ENCODE data around the gene CAMKMT. TPM values are rescaled to one million over a fixed set of nuclear protein-coding genes. Genes with fewer than 3 reads are reported as not detected.

CAMKMT gene
- total and polyA plus RNA-seq, 2 donors (not counting 1 experiment from before 2014, with no cell fraction given), result 6.2 to 23.3 TPM

GRCh38 chr2:44453259-44453658 lies 91.5 kb downstream of the CAMKMT start:
- DNase-seq (no peak), ATAC-seq (ENCODE audit: low read depth) (no peak)
- CTCF ChIA-PET, result interaction anchor here (0.6 to 1.8 kb wide), 3 partner anchors 26 to 502 kb away, joined by 3 to 8 read pairs (median 6); no protein-coding TSS in a partner anchor
- no peak overlapping the region for H3K4me2 ChIP-seq (replicated peaks; ENCODE audit: low read depth, low read length, poor library complexity, severe bottlenecking)
- no peak overlapping the region for H3K9ac ChIP-seq (ENCODE audit: low read length)
- Mint-ChIP-seq H3K27me3 (no peaks in the 10 kb centered on the region), H3K4me3 (no peak overlapping the region), H3K4me1 (no peaks in the 10 kb centered on the region), H3K9me3 (ENCODE audit: insufficient read depth) (no peaks in the 10 kb centered on the region), H3K27ac (no peak overlapping the region)
- H3K27me3 ChIP-seq (replicated peaks in 1 of 4; ENCODE audit: control extremely low read depth in 1 of 4, control insufficient read depth in 3 of 4, insufficient read depth in 4 of 4, low read length in 3 of 4), result no peaks in the 10 kb centered on the region
- H3K4me1 ChIP-seq (ENCODE audit: control insufficient read depth in 2 of 2, insufficient read depth in 2 of 2, low read length in 2 of 2), result no peaks in the 10 kb centered on the region
- no peaks in the 10 kb centered on the region for H3K9me3 ChIP-seq (ENCODE audit: control extremely low read depth in 1 of 3, control insufficient read depth in 2 of 3, insufficient read depth in 1 of 3, low read length in 2 of 3)
- no peak overlapping the region for H2AFZ ChIP-seq (ENCODE audit: insufficient read depth, low read depth, low read length, poor library complexity, severe bottlenecking)
- no peaks in the 10 kb centered on the region for H3K79me2 ChIP-seq (ENCODE audit: control insufficient read depth, insufficient read depth, low read length)
- H3K36me3 ChIP-seq (replicated peaks in 1 of 2; ENCODE audit: control extremely low read depth in 1 of 2, control insufficient read depth in 1 of 2, extremely low read depth in 1 of 2, insufficient read depth in 2 of 2, low read length in 1 of 2), result no peaks in the 10 kb centered on the region
- no peak overlapping the region for H3K4me3 ChIP-seq (ENCODE audit: control extremely low read depth in 1 of 5, extremely low read depth in 1 of 5, insufficient read depth in 1 of 5, low read depth in 2 of 5, low read length in 4 of 5)
- POLR2A ChIA-PET, result no interaction called here
- no CpG with 5 or more reads among the region's 1 CpG for WGBS (ENCODE audit: insufficient coverage)
- H4K20me1 ChIP-seq (ENCODE audit: control insufficient read depth, insufficient read depth, low read length, poor library complexity, severe bottlenecking), result no peaks in the 10 kb centered on the region
- intact Hi-C loops (cut with micrococcal nuclease), result no loop called here
- no peak for TF ChIP-seq EZH2 (IDR thresholded peaks at IDR 0.05; ENCODE audit: borderline replicate concordance, insufficient read depth, low read depth, low read length, poor library complexity, severe bottlenecking)
- TF ChIP-seq CTCF (IDR thresholded peaks at IDR 0.05), result no peak
- no peak overlapping the region for H3K27ac ChIP-seq (ENCODE audit: low read length in 2 of 2)

GRCh38 chr2:44455877-44456276 lies 94.1 kb downstream of the CAMKMT start:
- CTCF ChIA-PET, result interaction anchor here (1.4 to 1.5 kb wide), 2 partner anchors 19 to 24 kb away, joined by 3 to 4 read pairs; no protein-coding TSS in a partner anchor
- POLR2A ChIA-PET, result no interaction called here

More at GRCh38 chr2:44455877-44456276, 94.1 kb downstream of the CAMKMT start:
- Histone ChIP-seq H3K4me2 (replicated peaks; ENCODE audit: low read depth, low read length, poor library complexity, severe bottlenecking) (no peak overlapping the region), H3K27ac (ENCODE audit: low read length in 2 of 2) (no peak overlapping the region), H3K27me3 (replicated peaks in 1 of 4; ENCODE audit: control extremely low read depth in 1 of 4, control insufficient read depth in 3 of 4, insufficient read depth in 4 of 4, low read length in 3 of 4) (no peaks in the 10 kb centered on the region), H3K36me3 (replicated peaks in 1 of 2; ENCODE audit: control extremely low read depth in 1 of 2, control insufficient read depth in 1 of 2, extremely low read depth in 1 of 2, insufficient read depth in 2 of 2, low read length in 1 of 2) (no peaks in the 10 kb centered on the region), H3K9me3 (ENCODE audit: control extremely low read depth in 1 of 3, control insufficient read depth in 2 of 3, insufficient read depth in 1 of 3, low read length in 2 of 3) (no peaks in the 10 kb centered on the region), H3K9ac (ENCODE audit: low read length) (no peak overlapping the region), H3K4me1 (ENCODE audit: control insufficient read depth in 2 of 2, insufficient read depth in 2 of 2, low read length in 2 of 2) (no peaks in the 10 kb centered on the region), H2AFZ (ENCODE audit: insufficient read depth, low read depth, low read length, poor library complexity, severe bottlenecking) (no peak overlapping the region), H3K79me2 (ENCODE audit: control insufficient read depth, insufficient read depth, low read length) (no peaks in the 10 kb centered on the region), H4K20me1 (ENCODE audit: control insufficient read depth, insufficient read depth, low read length, poor library complexity, severe bottlenecking) (no peaks in the 10 kb centered on the region), H3K4me3 (ENCODE audit: control extremely low read depth in 1 of 5, extremely low read depth in 1 of 5, insufficient read depth in 1 of 5, low read depth in 2 of 5, low read length in 4 of 5) (no peak overlapping the region)
- no peak for TF ChIP-seq CTCF (IDR thresholded peaks at IDR 0.05)
- no peak for TF ChIP-seq EZH2 (IDR thresholded peaks at IDR 0.05; ENCODE audit: borderline replicate concordance, insufficient read depth, low read depth, low read length, poor library complexity, severe bottlenecking)
- no peak overlapping the region for H3K27ac Mint-ChIP-seq
- no peak for DNase-seq
- ATAC-seq (ENCODE audit: low read depth), result no peak
- no peaks in the 10 kb centered on the region for H3K27me3 Mint-ChIP-seq
- H3K9me3 Mint-ChIP-seq (ENCODE audit: insufficient read depth), result no peaks in the 10 kb centered on the region
- WGBS (ENCODE audit: insufficient coverage), result no CpG with 5 or more reads among the region's 1 CpG
- H3K4me3 Mint-ChIP-seq, result no peak overlapping the region
- intact Hi-C loops (cut with micrococcal nuclease), result no loop called here
- no peaks in the 10 kb centered on the region for H3K4me1 Mint-ChIP-seq

Measured in B cell (primary cell).